ENCODE results near the gene CTAGE6.
"Not testable (repeated sequence)": the region's sequence is repeated elsewhere in the genome, so short reads cannot be mapped to it uniquely, and the experiment has no call there.

Gene CTAGE6

GRCh38 chr7:143757596-143757995 lies at the start of gene CTAGE6:
Gene CTAGE6 (minus strand): TSS chr7:143757696. CDS start chr7:143757658, 38 bp downstream.
- not testable (repeated sequence) for H4K20me1 ChIP-seq (ENCODE audit: insufficient read depth, low read length); H3K9ac ChIP-seq (ENCODE audit: low read depth, low read length); ATAC-seq (ENCODE audit: insufficient read depth, low read depth); H3K4me2 ChIP-seq (ENCODE audit: insufficient read depth, low read length); H3K79me2 ChIP-seq (ENCODE audit: insufficient read depth, low read length); H3K27ac ChIP-seq (ENCODE audit: low read length); H3K27me3 ChIP-seq (ENCODE audit: insufficient read depth, low read length, poor library complexity); H3K4me1 ChIP-seq (ENCODE audit: insufficient read depth, low read length); H3K36me3 ChIP-seq (ENCODE audit: insufficient read depth, low read length); H3K4me3 ChIP-seq (ENCODE audit: low read depth in 1 of 2, low read length in 2 of 2); DNase-seq; H2AFZ ChIP-seq (ENCODE audit: low read depth, low read length); H3K9me3 ChIP-seq (ENCODE audit: insufficient read depth, low read length, severe bottlenecking)

GRCh38 chr7:143806664-143807071 lies 49.2 kb upstream of the CTAGE6 start:
- not testable (repeated sequence) for H3K27me3 ChIP-seq (ENCODE audit: insufficient read depth, low read length, poor library complexity); H2AFZ ChIP-seq (ENCODE audit: low read depth, low read length); H3K9me3 ChIP-seq (ENCODE audit: insufficient read depth, low read length, severe bottlenecking); H3K79me2 ChIP-seq (ENCODE audit: insufficient read depth, low read length); DNase-seq; H3K27ac ChIP-seq (ENCODE audit: low read length); H3K4me2 ChIP-seq (ENCODE audit: insufficient read depth, low read length); H3K9ac ChIP-seq (ENCODE audit: low read depth, low read length); ATAC-seq (ENCODE audit: insufficient read depth, low read depth); H3K36me3 ChIP-seq (ENCODE audit: insufficient read depth, low read length); H3K4me1 ChIP-seq (ENCODE audit: insufficient read depth, low read length); H4K20me1 ChIP-seq (ENCODE audit: insufficient read depth, low read length); H3K4me3 ChIP-seq (ENCODE audit: low read depth in 1 of 2, low read length in 2 of 2)

- DNase-seq; H3K4me2 ChIP-seq (ENCODE audit: insufficient read depth, low read length); H4K20me1 ChIP-seq (ENCODE audit: insufficient read depth, low read length); H3K4me3 ChIP-seq (ENCODE audit: low read depth in 1 of 2, low read length in 2 of 2); H3K36me3 ChIP-seq (ENCODE audit: insufficient read depth, low read length); H3K9ac ChIP-seq (ENCODE audit: low read depth, low read length); H3K9me3 ChIP-seq (ENCODE audit: insufficient read depth, low read length, severe bottlenecking); ATAC-seq (ENCODE audit: insufficient read depth, low read depth); H2AFZ ChIP-seq (ENCODE audit: low read depth, low read length); H3K27me3 ChIP-seq (ENCODE audit: insufficient read depth, low read length, poor library complexity); H3K79me2 ChIP-seq (ENCODE audit: insufficient read depth, low read length); H3K27ac ChIP-seq (ENCODE audit: low read length); H3K4me1 ChIP-seq (ENCODE audit: insufficient read depth, low read length): not testable (repeated sequence)
Measured at GRCh38 chr7:143797896-143798290, 40.4 kb upstream of the CTAGE6 start.

GRCh38 chr7:143797119-143797895 lies 39.8 kb upstream of the CTAGE6 start:
- not testable (repeated sequence) for DNase-seq; ATAC-seq (ENCODE audit: insufficient read depth, low read depth); H3K9me3 ChIP-seq (ENCODE audit: insufficient read depth, low read length, severe bottlenecking); H3K9ac ChIP-seq (ENCODE audit: low read depth, low read length); H4K20me1 ChIP-seq (ENCODE audit: insufficient read depth, low read length); H3K36me3 ChIP-seq (ENCODE audit: insufficient read depth, low read length); H3K79me2 ChIP-seq (ENCODE audit: insufficient read depth, low read length); H3K4me3 ChIP-seq (ENCODE audit: low read depth in 1 of 2, low read length in 2 of 2); H3K27me3 ChIP-seq (ENCODE audit: insufficient read depth, low read length, poor library complexity); H3K4me2 ChIP-seq (ENCODE audit: insufficient read depth, low read length); H3K27ac ChIP-seq (ENCODE audit: low read length); H2AFZ ChIP-seq (ENCODE audit: low read depth, low read length); H3K4me1 ChIP-seq (ENCODE audit: insufficient read depth, low read length)

- H4K20me1 ChIP-seq (ENCODE audit: insufficient read depth, low read length); H3K9ac ChIP-seq (ENCODE audit: low read depth, low read length); ATAC-seq (ENCODE audit: insufficient read depth, low read depth); H3K4me1 ChIP-seq (ENCODE audit: insufficient read depth, low read length); H3K27me3 ChIP-seq (ENCODE audit: insufficient read depth, low read length, poor library complexity); H3K4me2 ChIP-seq (ENCODE audit: insufficient read depth, low read length); H3K36me3 ChIP-seq (ENCODE audit: insufficient read depth, low read length); H3K79me2 ChIP-seq (ENCODE audit: insufficient read depth, low read length); H3K27ac ChIP-seq (ENCODE audit: low read length); H2AFZ ChIP-seq (ENCODE audit: low read depth, low read length); H3K4me3 ChIP-seq (ENCODE audit: low read depth in 1 of 2, low read length in 2 of 2); H3K9me3 ChIP-seq (ENCODE audit: insufficient read depth, low read length, severe bottlenecking); DNase-seq: not testable (repeated sequence)
Measured at GRCh38 chr7:143795653-143796052, 38.2 kb upstream of the CTAGE6 start.

- ATAC-seq (ENCODE audit: insufficient read depth, low read depth); H3K27me3 ChIP-seq (ENCODE audit: insufficient read depth, low read length, poor library complexity); H3K36me3 ChIP-seq (ENCODE audit: insufficient read depth, low read length); H3K9ac ChIP-seq (ENCODE audit: low read depth, low read length); H3K4me1 ChIP-seq (ENCODE audit: insufficient read depth, low read length); H3K27ac ChIP-seq (ENCODE audit: low read length); H3K79me2 ChIP-seq (ENCODE audit: insufficient read depth, low read length); H3K9me3 ChIP-seq (ENCODE audit: insufficient read depth, low read length, severe bottlenecking); DNase-seq; H3K4me2 ChIP-seq (ENCODE audit: insufficient read depth, low read length); H2AFZ ChIP-seq (ENCODE audit: low read depth, low read length); H3K4me3 ChIP-seq (ENCODE audit: low read depth in 1 of 2, low read length in 2 of 2); H4K20me1 ChIP-seq (ENCODE audit: insufficient read depth, low read length): not testable (repeated sequence)
Measured at GRCh38 chr7:143792633-143793032, 35.1 kb upstream of the CTAGE6 start.

- H3K4me1 ChIP-seq (ENCODE audit: insufficient read depth, low read length); H3K9ac ChIP-seq (ENCODE audit: low read depth, low read length); H3K36me3 ChIP-seq (ENCODE audit: insufficient read depth, low read length); H3K4me3 ChIP-seq (ENCODE audit: low read depth in 1 of 2, low read length in 2 of 2); H3K27me3 ChIP-seq (ENCODE audit: insufficient read depth, low read length, poor library complexity); H4K20me1 ChIP-seq (ENCODE audit: insufficient read depth, low read length); DNase-seq; H3K4me2 ChIP-seq (ENCODE audit: insufficient read depth, low read length); ATAC-seq (ENCODE audit: insufficient read depth, low read depth); H3K27ac ChIP-seq (ENCODE audit: low read length); H3K79me2 ChIP-seq (ENCODE audit: insufficient read depth, low read length); H2AFZ ChIP-seq (ENCODE audit: low read depth, low read length); H3K9me3 ChIP-seq (ENCODE audit: insufficient read depth, low read length, severe bottlenecking): not testable (repeated sequence)
Measured at GRCh38 chr7:143785415-143786182, 28.1 kb upstream of the CTAGE6 start.

- H3K9me3 ChIP-seq (ENCODE audit: insufficient read depth, low read length, severe bottlenecking) = not testable (repeated sequence)
Measured at GRCh38 chr7:143779591-143779990, 22.1 kb upstream of the CTAGE6 start.

More at GRCh38 chr7:143779591-143779990, 22.1 kb upstream of the CTAGE6 start:
- DNase-seq; H3K4me3 ChIP-seq (ENCODE audit: low read depth in 1 of 2, low read length in 2 of 2); H3K36me3 ChIP-seq (ENCODE audit: insufficient read depth, low read length); H3K27ac ChIP-seq (ENCODE audit: low read length); H3K27me3 ChIP-seq (ENCODE audit: insufficient read depth, low read length, poor library complexity); H3K4me1 ChIP-seq (ENCODE audit: insufficient read depth, low read length); ATAC-seq (ENCODE audit: insufficient read depth, low read depth); H2AFZ ChIP-seq (ENCODE audit: low read depth, low read length); H3K9ac ChIP-seq (ENCODE audit: low read depth, low read length); H3K4me2 ChIP-seq (ENCODE audit: insufficient read depth, low read length); H4K20me1 ChIP-seq (ENCODE audit: insufficient read depth, low read length); H3K79me2 ChIP-seq (ENCODE audit: insufficient read depth, low read length): not testable (repeated sequence)
